GM19463 (cell line): Measurements from ENCODE around the gene HOXB7.

Source experiments
- ATAC-seq: cut with Tn5 transposase; IDR thresholded peaks from one replicate; pipeline ENCODE4 v1.9.1; 2021; ENCODE audit warnings: mild to moderate bottlenecking, moderate library complexity; ENCODE audit not compliant: unreplicated experiment

The HOXB7 gene

GRCh38 chr17:48610282-48611211, at the start of gene HOXB7:
Gene HOXB7, minus strand, starts transcription at chr17:48611017. Its CDS starts 99 bp downstream, at chr17:48610918.
- ATAC-seq, result no peak

- no peak for ATAC-seq
Measured at GRCh38 chr17:48655913-48656312, 45.1 kb upstream of the HOXB7 start.

GRCh38 chr17:48649741-48650140, 38.9 kb upstream of the HOXB7 start:
- no peak for ATAC-seq

GRCh38 chr17:48647963-48648245, 37.1 kb upstream of the HOXB7 start:
- no peak for ATAC-seq

GRCh38 chr17:48647103-48647962, 36.5 kb upstream of the HOXB7 start:
- no peak for ATAC-seq

- ATAC-seq, result no peak
Measured at GRCh38 chr17:48646183-48647102, 35.6 kb upstream of the HOXB7 start.

GRCh38 chr17:48645639-48646182, 34.9 kb upstream of the HOXB7 start:
- ATAC-seq, result no peak

- no peak for ATAC-seq
Measured at GRCh38 chr17:48644910-48645557, 34.2 kb upstream of the HOXB7 start.

GRCh38 chr17:48644159-48644558, 33.3 kb upstream of the HOXB7 start:
- ATAC-seq, result no peak

GRCh38 chr17:48643697-48644012, 32.8 kb upstream of the HOXB7 start:
- ATAC-seq, result no peak

- ATAC-seq, result no peak
Measured at GRCh38 chr17:48642843-48643696, 32.3 kb upstream of the HOXB7 start.

- no peak for ATAC-seq
Measured at GRCh38 chr17:48642059-48642842, 31.4 kb upstream of the HOXB7 start.

GRCh38 chr17:48641541-48642058, 30.8 kb upstream of the HOXB7 start:
- ATAC-seq, result no peak

- ATAC-seq, result no peak
Measured at GRCh38 chr17:48640858-48641180, 30.0 kb upstream of the HOXB7 start.

- ATAC-seq, result no peak
Measured at GRCh38 chr17:48639982-48640857, 29.4 kb upstream of the HOXB7 start.

GRCh38 chr17:48639136-48639535, 28.3 kb upstream of the HOXB7 start:
- no peak for ATAC-seq
